Activated CD4-positive, alpha-beta T cell treated with anti-CD3 and anti-CD28 coated beads for 24 hours (primary cell): ENCODE data around the gene PPP1CC.
A peak's percentile ranks its signal among the peaks of the same experiment; 100 is the strongest.
"Not testable (repeated sequence)": the region's sequence is repeated elsewhere in the genome, so short reads cannot be mapped to it uniquely, and the experiment has no call there.

Experiments used
- DNase-seq, 2 donors: peaks; one replicate each; pipeline ENCODE4 v3.0.0-alpha.2; 2020; ENCODE audit warnings: low read depth in 2 of 2

The PPP1CC gene

DNA sequence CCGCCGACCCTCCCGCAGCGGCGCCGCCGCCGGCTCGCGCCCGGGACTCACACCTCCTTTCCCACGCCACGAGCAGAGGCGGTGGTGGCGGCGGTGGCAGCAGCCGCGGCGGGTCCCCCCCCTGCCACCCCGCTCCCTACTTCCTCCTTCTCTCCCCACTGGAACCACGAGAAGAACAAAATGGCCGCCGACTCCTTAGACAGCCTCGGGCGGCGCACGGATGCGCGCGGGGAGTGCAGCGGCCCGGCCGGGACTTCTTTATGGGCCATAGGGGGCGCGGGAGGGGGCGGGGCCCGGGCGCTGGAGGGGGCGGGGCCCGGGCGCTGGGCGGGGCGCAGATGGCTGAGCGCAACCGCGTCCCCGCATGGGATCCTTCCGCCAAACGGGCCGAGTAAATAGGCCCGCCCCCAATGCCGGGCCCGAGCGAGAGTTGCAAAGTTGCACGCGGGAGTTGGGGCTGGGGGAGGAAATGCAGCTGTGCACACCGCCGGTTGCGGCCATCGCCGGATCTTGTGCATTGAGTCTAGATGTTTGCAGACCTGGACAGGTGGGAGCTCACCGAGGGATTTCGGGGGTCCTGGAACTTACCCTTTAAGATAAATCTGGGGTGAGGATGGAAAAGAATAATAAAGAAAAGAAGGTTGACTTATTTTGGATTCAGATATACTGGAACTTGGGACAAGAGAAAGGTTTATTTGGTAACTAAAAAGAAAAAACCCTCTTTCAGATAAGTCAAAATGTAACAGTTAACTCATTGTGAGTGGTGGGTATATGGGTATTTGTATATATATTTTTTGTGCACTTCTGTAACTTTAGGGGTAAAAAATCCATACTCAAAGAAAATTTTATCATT is at the start of gene PPP1CC:
Gene PPP1CC (minus strand): TSS at position 174 of the 853 bp plus-strand sequence. CDS start 184 bp downstream, outside the sequence.
- DNase-seq, result peak; percentile 81 to 83

GRCh38 chr12:110791589-110791988 is 48.9 kb upstream of the PPP1CC start:
- DNase-seq, result no peak

- DNase-seq, result no peak
Measured at GRCh38 chr12:110790301-110790700, 47.6 kb upstream of the PPP1CC start.

- no peak for DNase-seq
Measured at GRCh38 chr12:110786012-110786411, 43.3 kb upstream of the PPP1CC start.

- no peak for DNase-seq
Measured at GRCh38 chr12:110785240-110785639, 42.5 kb upstream of the PPP1CC start.

DNA sequence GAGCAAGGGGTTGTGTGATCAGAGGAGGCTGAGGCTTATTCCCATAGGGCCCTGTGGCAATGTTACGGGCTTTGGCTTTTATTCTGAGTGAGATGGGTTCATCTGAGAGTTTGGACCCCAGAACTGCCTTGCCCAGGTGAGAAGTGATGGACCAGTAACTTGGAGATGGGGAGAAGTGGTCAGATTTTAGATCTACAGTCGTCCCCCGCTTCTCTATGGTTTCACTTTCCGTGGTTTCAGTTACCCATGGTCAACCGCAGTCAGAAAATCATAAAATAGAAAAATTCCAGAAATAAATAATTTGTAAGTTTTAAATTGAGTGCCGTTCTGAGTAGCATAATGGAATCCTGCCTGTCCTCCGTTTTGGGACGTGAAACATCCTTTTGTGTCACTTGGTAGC is 40.2 kb upstream of the PPP1CC start:
- DNase-seq, result no peak

GRCh38 chr12:110782094-110782493 is 39.4 kb upstream of the PPP1CC start:
- no peak for DNase-seq

DNA sequence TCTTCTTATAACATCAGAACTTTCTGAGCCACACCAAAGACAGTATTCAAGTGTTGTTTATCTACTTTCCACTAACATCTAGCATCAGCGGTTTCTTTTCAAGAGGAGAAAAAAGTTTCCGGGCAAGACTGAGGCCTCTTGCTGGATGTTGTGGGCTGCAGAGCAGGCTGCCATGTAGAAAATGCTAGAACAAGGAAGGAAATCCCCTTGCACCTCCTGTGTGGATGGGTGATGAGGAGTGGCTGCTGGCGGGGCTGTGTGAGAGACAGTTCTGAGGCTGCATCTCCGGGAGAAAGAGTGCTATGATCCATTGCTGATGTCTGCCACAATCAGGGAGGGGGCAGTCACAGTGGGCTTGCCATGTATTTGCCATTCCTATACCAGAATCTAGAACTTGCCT is 37.8 kb upstream of the PPP1CC start:
- peak; percentile 22 to 32 for DNase-seq

DNA sequence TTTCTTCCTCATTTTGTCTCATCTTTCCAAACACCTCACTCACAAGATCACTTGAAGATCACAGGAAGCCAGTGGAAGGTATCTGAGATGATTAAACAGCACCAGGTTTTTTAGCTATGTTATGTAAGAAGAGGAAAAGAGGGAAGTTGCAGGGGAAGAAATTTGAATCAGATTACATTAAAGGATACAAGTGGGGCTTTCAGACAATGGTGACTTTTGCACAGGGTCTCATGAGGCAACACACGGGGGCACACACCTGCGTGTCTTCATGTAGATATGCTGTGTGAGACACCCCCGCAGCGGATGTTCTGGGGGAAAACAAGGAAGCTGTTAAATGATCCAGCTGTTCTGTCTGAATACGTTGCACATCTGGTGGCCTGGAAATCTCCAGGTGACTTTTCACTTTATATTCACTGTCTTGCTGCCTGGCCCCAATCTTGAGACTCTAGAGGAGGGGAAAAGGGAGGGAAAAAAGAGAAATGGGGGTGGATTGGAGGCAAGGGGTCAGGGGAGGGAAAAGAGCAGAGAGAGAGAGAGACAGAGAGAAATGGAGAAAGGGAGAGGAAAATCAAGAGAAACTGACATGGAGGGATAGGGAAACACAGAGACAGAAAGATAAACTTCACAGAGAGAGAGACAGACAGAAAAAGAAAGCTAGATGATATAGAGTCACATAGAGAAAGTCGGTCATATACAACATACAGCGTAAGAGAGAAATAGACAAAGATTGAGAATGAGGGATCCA is 36.3 kb upstream of the PPP1CC start:
- no peak for DNase-seq

DNA sequence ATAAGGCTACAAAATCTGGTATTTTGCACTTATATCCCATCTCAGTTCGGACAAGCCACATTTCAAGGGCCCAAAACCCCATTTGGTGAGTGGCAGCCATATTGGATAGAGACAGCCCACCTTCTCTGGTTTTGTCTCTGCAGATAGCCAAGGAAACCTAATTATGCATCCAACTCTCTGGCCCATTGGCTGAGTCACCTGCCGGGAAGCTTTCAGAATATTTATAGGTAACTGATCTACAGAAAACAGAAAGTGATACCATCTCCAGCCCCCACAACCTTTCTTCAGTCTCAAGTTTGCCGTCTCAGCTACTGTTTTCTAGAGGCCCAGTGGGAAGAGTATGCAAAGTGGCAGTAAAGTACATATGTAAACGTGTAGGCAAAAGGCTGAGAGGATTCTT is 33.7 kb upstream of the PPP1CC start:
- peak; percentile 42 to 59 for DNase-seq

DNA sequence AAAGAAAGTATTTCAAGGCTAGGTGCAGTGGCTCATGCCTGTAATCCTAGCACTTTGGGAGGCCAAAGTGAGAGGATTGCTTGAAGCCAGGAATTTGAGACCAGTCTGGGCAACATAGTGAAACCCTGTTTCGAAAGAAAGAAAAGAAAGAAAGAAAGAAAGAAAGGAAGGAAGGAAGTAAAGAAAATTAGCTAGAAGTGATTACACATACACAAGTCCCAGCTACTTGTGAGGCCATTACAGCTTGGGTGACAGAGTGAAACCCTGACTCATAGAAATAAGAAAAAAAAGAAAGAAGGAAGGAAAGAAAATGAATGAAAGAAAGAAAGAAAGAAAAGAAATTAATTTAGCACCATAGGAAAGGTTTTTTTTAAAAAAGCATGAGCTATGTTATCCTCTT is 33.3 kb upstream of the PPP1CC start:
- no peak for DNase-seq

DNA sequence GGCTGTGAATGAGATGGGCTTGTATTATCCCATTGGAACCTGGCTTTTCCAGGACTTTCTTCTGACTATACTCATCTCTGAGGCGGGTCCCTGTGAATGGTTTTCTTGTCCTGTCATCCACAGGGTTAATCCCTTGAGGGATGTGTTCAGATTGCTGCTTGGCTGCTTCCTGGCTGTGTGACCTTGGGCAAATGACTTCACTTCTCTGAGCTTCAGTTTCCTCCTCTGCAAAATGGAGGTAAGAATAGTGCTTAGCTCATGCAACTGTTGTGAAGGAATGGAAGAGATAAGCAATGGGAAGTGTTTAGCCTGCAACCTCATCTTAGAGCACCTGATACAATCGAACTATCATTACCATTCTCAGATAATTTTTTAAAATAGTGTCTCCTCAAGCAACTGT is 32.1 kb upstream of the PPP1CC start:
- no peak for DNase-seq

DNA sequence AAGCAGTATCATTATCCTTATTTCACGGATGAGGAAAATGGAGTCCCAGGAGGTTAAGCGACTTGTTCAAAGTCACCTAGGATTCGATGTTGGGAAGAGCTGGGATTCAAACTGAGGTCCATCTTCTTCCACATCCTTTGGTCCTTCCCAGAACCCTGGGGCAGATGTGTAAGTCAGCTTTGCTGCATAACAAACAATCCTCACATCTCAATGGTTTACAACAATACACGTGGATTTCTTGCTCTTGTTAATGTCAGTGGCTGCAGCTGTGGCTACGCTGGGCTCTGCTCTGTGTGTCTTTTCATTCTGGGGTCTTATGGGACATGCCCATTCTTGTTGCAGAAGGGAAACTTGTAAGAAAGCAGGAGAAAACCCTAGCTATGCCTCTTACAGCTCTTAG is 26.3 kb upstream of the PPP1CC start:
- no peak for DNase-seq

GRCh38 chr12:110767863-110768262 is 25.2 kb upstream of the PPP1CC start:
- DNase-seq, result no peak

GRCh38 chr12:110766311-110767154 is 23.8 kb upstream of the PPP1CC start:
- DNase-seq, result no peak

- DNase-seq, result not testable (repeated sequence)
Measured at GRCh38 chr12:110765572-110765971, 22.9 kb upstream of the PPP1CC start.

GRCh38 chr12:110765111-110765510 is 22.4 kb upstream of the PPP1CC start:
- no peak for DNase-seq

DNA sequence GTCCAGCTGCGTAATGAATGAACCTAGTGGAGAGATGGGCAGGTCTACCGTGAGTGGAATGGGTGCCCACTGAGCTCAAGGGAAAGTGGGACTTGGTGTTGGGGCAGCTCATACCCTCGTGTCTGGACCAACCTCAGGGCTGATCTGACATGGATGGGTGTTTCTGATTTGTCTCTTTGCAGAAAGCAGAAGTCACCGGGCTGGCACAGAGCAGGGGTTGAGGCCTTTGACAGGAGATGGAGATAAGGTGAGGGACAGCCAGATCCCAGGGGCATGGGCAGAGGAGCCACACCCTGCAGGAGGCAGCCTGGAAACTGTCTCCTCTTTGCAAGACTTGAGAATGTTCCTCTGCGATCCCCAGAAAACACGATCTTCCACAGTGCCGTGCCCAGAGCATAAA is 20.9 kb upstream of the PPP1CC start:
- no peak for DNase-seq

DNA sequence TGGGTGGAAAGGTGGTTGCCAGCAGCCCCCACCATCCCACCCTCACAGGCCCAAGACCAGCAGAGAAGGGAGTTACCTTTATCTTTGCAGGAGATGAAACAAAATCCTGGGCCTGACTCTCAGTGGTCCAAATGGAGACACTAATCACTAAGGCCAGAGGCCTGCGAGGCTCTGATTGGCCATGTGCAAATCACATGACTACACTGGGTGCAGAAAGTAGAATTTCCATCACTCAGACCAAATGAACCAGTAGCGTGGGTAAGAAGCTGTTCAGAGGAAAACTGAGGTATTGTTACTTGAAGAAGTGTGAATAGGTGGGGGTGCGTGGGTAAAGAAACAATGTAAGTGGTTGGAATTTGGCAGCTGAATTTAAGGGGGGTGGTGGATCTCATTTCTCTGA is 20.2 kb upstream of the PPP1CC start:
- DNase-seq, result no peak

DNA sequence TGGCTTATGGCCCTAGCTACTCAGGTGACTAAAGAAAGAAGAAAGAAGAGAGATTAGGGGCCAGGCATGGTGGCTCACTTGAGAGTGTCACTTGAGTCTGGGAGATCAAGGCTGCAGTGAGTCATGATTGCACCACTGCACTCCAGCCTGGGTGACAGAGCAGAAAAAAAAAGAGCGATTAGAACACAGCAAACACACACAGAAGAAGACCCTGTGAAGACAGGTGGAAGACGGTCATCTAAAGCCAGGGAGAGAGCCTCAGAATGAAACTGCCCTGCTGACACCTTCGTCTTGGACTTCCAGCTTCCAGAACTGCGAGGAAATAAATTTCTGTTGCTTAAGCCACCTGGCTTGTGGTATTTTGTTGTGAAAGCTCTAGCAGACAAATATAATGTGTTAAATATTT is 17.5 kb upstream of the PPP1CC start:
- DNase-seq, result no peak

DNA sequence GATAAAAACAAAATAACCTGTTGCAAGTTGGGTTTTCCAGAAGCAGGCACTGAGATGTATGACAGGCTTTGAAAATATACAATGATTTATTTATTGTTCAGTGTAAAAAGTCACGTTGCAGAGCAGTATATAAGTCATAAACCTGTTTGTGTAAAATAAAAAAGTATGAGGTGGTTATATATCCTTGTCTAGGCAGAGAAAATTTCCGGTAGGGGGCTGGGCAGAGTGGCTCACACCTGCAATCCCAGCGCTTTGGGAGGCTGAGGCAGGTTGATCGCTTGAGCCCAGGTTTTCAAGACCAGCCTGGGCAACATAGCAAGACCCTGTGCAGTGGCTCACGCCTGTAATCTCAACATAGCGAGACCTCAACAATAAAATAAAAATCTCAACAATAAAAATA is 16.2 kb upstream of the PPP1CC start:
- DNase-seq, result no peak

DNA sequence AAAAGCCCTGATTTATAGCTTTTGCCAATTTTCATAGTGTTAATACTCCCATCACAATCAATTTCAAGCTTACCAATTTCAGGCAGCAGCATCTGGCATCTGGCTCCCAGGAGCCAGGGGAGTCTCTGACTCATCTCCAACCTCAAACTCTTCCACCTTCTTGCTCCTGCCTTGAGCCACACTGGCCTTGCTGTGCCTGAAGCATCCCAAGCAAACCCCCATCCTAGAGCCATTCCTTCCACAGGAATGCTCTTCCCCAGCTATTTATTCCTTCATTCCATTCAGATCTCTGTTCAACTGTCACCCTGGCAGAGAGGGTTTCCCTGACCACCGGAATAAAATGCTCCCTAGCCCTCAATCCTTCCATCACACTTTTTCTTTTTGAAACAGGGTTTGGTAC is 13.9 kb upstream of the PPP1CC start:
- DNase-seq, result no peak
